NCI-H2227 (cell line): Measurements from ENCODE around the gene ENTPD5.

ENCODE experiments used
- DNase-seq: peaks from one replicate; lab custom pipeline; 2025; ENCODE audit not compliant: unreplicated experiment; lab: John Stamatoyannopoulos, UW

ENTPD5 gene

GRCh38 chr14:74018586-74019407, at the start of gene ENTPD5, which contains the start of gene BBOF1:
TSS of gene ENTPD5 (minus strand) at chr14:74019288. CDS start at chr14:73988102, 31,186 bp downstream.
TSS of gene BBOF1 (plus strand) at chr14:74019349. CDS start at chr14:74019479, 130 bp downstream.
- DNase-seq, result peak; percentile 93

GRCh38 chr14:74065746-74066575, 46.9 kb upstream of the ENTPD5 start:
- no peak for DNase-seq

GRCh38 chr14:74064883-74065282, 45.8 kb upstream of the ENTPD5 start:
- DNase-seq, result no peak

- no peak for DNase-seq
Measured at GRCh38 chr14:74064426-74064825, 45.3 kb upstream of the ENTPD5 start.

GRCh38 chr14:74062809-74063150, 43.7 kb upstream of the ENTPD5 start:
- no peak for DNase-seq

GRCh38 chr14:74049876-74050495, 30.9 kb upstream of the ENTPD5 start:
- no peak for DNase-seq

GRCh38 chr14:74048281-74048680, 29.2 kb upstream of the ENTPD5 start:
- DNase-seq, result no peak

- DNase-seq, result no peak
Measured at GRCh38 chr14:74045522-74045921, 26.4 kb upstream of the ENTPD5 start.

GRCh38 chr14:74042296-74042695, 23.2 kb upstream of the ENTPD5 start:
- DNase-seq, result no peak

- peak; percentile 68 for DNase-seq
Measured at GRCh38 chr14:74038020-74038859, 19.2 kb upstream of the ENTPD5 start.

- no peak for DNase-seq
Measured at GRCh38 chr14:74035556-74035955, 16.5 kb upstream of the ENTPD5 start.

- DNase-seq, result no peak
Measured at GRCh38 chr14:74034572-74034971, 15.5 kb upstream of the ENTPD5 start.

GRCh38 chr14:74029136-74029535, 10.0 kb upstream of the ENTPD5 start:
- no peak for DNase-seq

- no peak for DNase-seq
Measured at GRCh38 chr14:74022346-74022745, 3.3 kb upstream of the ENTPD5 start.

- no peak for DNase-seq
Measured at GRCh38 chr14:74019408-74020137, 485 bp upstream of the ENTPD5 start.

- DNase-seq, result no peak
Measured at GRCh38 chr14:74018174-74018585, 908 bp downstream of the ENTPD5 start.

- DNase-seq, result no peak
Measured at GRCh38 chr14:74015963-74016362, 3.1 kb downstream of the ENTPD5 start.

GRCh38 chr14:74015176-74015575, 3.9 kb downstream of the ENTPD5 start:
- no peak for DNase-seq

GRCh38 chr14:74014299-74014698, 4.8 kb downstream of the ENTPD5 start:
- no peak for DNase-seq
